Left cardiac atrium (tissue), 4 donors: ENCODE measurements around the gene DPH3. TPM values are rescaled to one million over a fixed set of nuclear protein-coding genes. Genes with fewer than 3 reads are reported as not detected.

Experiments
- ATAC-seq, 2 donors: fragments of 200-7000 bp; cut with Tn5 transposase; one replicate each; pipeline ENCODE4 v1.9.1; 2020; ENCODE audit warnings: mild to moderate bottlenecking in 2 of 2, moderate library complexity in 2 of 2
- DNase-seq: peaks from one replicate; pipeline ENCODE4 v3.0.0-alpha.2; 2020
- intact Hi-C, 2 donors: fragments of 100-400 bp; cut with DNase I; formaldehyde crosslinking; loops; one replicate each; pipeline versions ENCODE4 v1.14.1 to v1.15.1; 2022 to 2023
- total RNA-seq, 2 donors: library from RNA; stranded (reverse); fragmentation: NEBNext Ultra II Directional; extraction: Animal tissue kit (Norgen Biotek cat#: 25700); gene quantifications; one replicate each; pipeline ENCODE4 v1.2.1, GENCODE V29; 2021
- donor health status: DM: no; HTN: yes; CAD: no.
- donor health status: DM: no; HTN: yes; CAD: no; lungs with severe emphysema.
- donor health status: DM: yes; HTN: yes; CAD: no.
- donor health status: Dilated cardiomyopathy.

The DPH3 gene
- total RNA-seq, 2 donors from 2014 or later: 18.5 to 22.1 TPM

DNA sequence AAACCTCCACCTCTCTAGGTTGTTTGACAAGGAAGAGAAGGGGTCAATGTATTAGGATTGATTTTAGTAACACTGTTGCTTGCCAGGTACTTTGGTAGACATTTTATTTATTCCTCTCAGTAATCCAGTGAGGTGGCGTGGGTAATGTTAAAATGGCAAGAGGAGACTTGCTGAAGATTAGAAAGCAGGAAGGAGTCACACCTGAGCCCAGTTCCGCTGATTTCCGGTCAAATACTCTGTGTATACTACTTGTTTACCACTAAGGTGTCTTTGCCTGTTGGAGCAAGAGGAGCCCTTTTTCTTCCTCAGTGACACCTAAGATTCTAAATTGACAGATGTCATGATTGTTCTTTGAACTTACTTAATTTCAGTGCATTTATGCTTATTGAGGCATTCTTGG is 2.0 kb upstream of the DPH3 start:
- intact Hi-C loops: no loop called here
- no peak for ATAC-seq
- DNase-seq: no peak

DNA sequence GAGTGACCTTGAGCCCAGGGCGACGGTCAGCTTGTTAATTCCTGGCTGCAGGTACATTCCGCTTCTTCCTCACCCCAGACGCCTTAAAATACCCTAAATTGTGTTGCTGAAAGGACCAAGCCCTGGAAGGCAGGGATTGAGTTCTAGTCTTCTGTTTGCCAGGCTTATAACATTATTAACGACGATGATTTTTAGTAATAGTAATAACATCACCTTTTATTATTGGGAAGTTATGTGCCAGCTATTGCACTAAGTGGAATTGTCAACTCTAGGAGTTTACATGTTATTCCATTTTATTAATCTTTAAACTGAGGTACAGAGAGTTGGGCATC is 678 bp upstream of the DPH3 start:
- no peak for ATAC-seq
- intact Hi-C loops: no loop called here

DNA sequence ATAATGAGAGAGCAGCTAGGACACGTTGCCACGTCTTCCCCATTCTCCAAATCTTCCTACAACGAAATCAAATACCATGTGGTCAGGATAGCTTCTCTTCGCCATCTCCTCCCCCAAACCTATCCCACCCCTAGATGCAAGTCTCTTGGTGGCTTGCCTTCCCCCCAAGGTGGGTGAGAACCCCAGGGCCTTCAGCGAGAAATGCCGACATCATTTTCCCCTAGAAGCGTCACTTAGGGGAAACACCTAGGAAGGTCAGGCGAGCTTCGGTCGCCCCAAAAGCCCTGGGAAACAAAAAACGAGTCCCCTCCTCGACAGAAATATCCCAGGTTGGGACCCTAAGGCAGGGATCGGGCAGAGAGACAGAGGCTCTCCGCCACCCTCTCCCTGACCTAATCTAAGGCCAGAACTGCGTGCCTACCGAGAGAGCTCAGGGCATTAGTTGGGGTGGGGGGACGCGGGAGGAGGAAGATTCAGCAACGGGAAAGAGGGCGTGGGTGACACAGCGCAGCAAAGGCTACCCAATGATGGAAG is 502 bp downstream of the DPH3 start:
- no peak for ATAC-seq
- intact Hi-C loops: no loop called here
- DNase-seq: no peak

More for the DNA sequence above, 678 bp upstream of the DPH3 start:
- DNase-seq: no peak

DNA sequence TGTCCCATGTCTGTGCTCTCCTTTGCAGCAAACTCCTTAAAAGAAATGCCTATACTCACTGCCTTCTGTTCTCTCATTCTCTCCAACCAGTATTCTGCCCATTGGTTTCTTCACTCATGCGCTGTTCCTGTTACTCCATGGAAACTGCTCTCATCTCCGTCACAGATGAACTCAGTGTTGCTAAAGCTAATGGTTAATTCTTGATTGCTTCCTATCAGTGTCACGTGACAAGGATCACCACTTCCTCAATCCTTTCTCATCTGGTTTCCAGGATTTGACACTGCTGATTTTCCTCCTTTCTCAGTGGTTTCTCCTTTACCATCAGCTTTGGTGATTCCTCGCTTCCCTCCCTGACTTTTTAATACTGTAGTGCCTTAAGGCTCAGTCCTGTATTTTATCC is 2.6 kb downstream of the DPH3 start:
- intact Hi-C loops: no loop called here
- ATAC-seq (no peak), DNase-seq (no peak)

DNA sequence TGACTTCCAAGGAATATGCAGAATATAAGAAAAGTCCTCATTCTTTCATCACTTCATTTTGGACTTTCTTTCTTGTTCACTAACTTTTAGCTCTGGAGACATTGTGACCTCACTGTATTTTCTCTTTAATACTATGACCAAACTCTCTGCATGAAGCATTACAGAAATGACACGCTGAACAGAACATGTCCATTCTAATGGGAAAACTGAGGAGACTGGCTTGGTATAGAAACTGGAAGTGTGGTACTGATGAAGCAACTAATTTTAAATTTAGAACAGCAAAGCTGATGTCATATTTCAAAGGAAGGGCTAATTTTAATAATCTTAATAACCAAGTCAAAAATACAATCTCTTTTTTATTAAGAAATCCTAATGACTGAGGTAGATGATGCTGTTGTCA is 4.7 kb downstream of the DPH3 start:
- DNase-seq (no peak), ATAC-seq (no peak)
- intact Hi-C loops: no loop called here

DNA sequence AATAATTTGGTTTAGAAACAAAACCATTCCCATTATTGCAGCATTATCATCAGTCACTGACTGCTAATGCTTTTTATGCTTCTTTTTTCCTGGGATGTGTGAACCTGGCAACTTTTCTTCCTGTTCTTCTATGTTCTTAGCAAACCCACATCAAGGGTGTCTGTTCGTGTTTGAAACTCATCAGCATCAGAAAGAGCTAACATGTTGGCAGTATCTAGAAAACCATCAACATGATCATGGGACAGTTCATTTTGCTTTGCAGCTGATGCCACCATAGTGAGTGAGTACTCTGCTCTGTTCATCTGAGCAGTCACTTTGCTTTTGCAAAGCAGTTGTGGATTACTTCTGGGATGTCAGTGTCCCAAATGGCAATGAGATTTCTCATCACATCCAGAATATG is 5.9 kb downstream of the DPH3 start:
- ATAC-seq (no peak), DNase-seq (no peak)
- intact Hi-C loops: loop anchor here in 1 of 2 donors (5.0 kb wide), 1 partner anchor 402 kb away; no protein-coding TSS in a partner anchor

DNA sequence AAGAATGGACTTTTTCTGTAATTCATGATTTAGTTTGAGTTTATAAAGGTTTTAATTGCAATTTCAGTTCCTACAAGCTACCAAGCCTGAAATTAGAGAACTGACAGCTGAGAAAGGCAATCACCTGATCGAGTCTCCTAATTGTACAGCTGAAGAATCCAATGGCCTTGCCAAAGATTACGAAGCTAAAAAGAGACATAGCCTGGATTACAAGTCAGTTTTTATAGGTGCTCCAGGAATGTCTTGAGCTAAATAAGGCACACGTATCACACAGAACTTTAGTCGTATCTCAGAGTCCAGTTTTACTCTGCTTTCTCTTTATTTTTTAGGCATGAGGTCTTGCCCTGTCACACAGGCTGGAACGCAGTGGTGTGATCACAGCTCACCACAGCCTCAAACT is 6.6 kb downstream of the DPH3 start:
- intact Hi-C loops: loop anchor here in 1 of 2 donors (5.0 kb wide), 1 partner anchor 401 kb away; no protein-coding TSS in a partner anchor
- ATAC-seq (no peak), DNase-seq (no peak)

DNA sequence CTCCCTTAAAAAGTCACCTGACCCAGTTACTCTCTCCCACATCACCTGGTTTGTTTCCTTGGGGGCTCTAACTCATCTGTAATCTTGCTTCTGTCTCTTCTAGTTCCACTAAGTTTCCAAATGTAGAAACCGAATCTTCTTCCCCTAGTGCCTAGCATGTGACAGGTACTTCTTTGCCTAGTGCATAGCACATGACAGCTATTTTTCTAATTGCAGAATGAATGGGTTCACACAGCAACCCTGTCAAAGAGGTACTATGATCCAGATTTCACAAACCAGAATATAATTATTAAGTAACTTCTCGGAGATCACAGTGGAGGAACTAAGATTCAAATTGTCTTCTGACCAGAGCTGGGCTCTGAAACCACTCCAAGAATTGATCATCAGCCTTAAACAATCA is 7.4 kb downstream of the DPH3 start:
- ATAC-seq: no peak
- intact Hi-C loops: loop anchor here in 1 of 2 donors (5.0 kb wide), 1 partner anchor 400 kb away; no protein-coding TSS in a partner anchor
- no peak for DNase-seq

DNA sequence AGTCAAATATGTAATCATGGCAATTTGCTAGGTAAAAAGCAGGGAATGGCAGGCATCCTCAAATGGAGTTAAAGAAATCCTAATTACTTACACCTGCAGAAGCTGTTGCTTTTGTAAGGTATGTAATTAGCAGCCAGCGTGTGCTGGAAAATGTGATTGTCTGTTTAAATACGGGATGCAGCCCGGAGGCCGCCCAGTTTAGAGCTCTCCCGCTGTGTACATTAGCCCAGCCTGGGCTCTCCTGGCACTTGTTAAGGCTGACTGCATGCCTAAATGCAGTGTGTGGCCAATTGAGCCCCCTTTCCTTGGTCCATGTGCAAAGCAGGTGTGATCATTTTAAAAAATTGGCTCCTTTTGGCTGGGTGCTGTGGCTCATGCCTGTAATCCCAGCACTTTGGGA is 9.0 kb downstream of the DPH3 start:
- DNase-seq (no peak), ATAC-seq (no peak)
- intact Hi-C loops: loop anchor here in 1 of 2 donors (5.0 kb wide), 1 partner anchor 398 kb away; no protein-coding TSS in a partner anchor

DNA sequence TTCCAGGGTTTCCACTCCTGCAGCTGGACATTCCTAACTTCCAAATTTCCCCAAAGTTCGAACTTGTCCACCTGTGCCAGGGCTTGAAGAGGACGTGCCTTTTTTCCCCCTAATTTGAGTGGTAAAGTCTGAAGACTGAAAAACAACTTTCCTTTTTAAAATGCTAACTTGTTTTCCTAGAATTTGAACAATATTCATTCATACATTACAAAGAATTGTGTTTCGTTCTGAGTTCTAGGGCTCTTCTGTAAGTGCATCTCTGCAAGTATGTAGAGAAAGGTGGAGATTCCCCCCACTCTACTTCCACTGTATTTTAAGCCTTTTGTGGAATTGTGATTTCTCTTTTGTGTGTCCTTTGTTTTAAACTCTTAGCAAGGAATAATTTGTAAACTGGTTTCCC is 9.4 kb downstream of the DPH3 start:
- intact Hi-C loops: loop anchor here in 1 of 2 donors (5.0 kb wide), 1 partner anchor 398 kb away; no protein-coding TSS in a partner anchor
- ATAC-seq: no peak
- DNase-seq: no peak

DNA sequence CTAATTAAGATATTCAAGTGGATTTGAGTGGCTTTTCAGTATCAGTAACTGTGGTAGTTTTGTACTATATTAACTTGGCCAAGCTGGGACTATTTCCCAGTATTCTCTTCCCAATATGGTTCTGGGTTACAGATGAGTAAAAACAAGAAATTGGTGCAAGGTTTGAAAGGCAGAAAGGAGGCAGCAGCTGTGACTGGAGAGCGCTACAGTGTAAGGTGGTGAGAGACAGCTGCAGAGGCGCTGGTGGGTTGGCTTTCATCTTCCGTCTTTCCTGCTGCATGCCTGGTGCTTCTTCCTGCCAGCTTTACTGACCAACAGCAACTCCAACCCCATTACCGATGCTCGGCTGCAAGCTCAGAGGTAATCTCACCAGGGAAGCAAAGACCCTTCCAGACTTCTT is 9.8 kb downstream of the DPH3 start:
- no peak for DNase-seq
- ATAC-seq: no peak
- intact Hi-C loops: loop anchor here in 1 of 2 donors (5.0 kb wide), 1 partner anchor 398 kb away; no protein-coding TSS in a partner anchor

DNA sequence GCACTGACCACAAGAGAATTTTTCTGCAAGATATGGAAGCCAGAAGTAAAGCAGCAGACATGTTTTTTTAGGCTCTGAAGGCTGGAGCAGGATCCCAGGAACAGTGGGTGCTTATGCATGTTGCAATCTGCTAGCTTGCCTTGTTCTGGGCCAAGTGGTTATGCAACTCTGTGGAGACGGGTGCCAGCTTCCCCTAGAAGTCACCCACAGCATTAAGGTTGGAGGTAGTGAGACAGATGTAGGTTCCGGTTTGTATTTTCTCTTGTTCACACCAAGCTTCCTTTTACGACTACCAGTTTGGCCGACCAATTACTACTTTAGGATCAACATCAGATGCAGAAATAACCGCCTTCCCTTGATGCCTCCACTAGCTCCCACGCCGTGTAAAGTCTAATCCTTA is 11.1 kb downstream of the DPH3 start:
- peak; percentile 63 for DNase-seq
- ATAC-seq: peak; percentile 85 to 88

DNA sequence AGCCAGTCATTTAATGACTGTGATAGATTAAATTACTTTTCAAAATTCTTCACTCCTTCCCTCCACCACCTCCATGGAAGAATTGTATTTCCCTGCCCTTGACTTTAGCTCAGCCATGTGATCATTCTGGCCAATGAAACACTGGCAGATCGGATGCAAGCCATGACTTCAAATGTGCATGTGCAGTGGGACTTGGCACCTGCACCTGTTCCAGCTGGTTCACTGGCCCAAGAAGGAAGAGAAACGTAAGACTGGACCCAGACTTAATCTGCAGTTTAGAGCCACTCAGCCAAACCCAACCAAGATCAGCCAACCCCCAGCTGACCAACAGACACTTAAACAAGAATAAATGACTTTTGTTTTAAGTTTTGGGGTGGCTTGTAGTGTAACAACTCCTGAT is 11.8 kb downstream of the DPH3 start:
- intact Hi-C loops: no loop called here
- ATAC-seq (no peak), DNase-seq (no peak)

More for the DNA sequence above, 11.1 kb downstream of the DPH3 start:
- intact Hi-C loops: no loop called here

DNA sequence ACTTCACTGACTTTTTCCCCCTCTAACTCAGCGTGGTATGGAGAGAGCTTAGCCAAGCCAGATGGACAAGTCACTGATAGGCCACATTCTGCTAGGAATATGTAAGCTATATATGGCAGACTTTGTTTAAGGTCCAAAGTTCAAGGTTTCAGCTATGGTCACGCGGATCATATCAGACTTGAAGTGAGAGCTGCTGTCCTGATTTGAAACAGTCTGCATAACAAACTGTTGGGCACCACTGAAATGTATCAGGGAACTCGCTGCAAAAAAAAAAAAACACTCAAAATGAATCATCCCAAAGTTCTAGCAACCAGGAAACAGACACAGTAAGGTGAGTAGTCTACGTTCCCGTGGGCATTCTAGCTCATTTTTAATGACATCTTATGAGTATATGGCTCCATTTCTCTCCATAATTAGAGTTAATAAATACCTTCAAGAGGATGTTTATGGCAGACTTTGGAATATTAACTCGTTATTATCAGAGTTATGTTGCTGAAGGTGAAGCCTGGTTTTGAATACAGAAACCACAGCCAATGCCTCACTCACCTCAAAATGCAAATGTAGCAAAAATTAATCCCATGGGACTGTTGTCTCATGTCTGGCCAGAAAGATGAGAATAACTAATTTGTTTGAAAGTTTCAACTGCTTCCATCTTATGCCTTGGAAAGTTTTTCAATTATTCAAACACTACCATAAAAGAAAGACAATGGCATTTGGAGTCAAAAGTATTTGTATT is 12.3 kb downstream of the DPH3 start:
- intact Hi-C loops: no loop called here
- DNase-seq: no peak
- ATAC-seq: no peak

DNA sequence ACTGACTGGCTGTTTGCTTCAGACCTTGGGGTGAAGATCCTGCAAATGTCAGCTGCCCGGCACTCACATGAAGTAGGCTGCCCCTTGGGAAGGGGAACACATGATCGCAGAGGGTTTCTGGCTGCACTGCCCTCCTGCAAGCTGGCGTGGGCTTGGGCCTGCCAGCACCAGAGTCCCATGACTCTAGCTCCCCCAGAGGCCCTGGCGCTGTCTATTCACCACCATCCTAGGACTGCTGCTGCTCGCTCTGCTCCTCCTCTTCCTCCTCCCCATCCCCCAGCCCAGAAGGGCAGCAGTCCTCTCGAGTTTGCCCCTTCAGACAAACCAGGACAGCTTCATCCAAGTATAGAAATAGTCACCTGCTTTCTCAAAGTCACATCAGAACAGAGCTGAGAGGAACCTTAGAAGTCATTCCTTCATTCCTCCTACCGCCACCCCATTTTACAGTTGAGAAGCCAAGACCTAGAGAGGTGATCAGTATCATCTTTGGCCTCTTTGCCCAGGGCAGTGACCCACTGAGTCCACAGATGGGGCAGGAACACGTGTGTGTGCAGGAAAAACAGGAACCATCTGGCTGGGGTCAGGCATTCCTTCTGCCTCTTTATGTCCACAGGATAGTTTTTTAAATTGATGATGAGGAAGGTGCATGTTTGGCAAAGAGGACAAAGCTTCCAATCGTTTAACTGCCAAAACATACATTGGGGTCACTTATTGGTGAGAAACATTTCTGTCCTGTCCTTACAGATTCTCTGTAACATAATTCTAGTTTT is 13.2 kb downstream of the DPH3 start:
- intact Hi-C loops: no loop called here
- DNase-seq (no peak), ATAC-seq (no peak)

DNA sequence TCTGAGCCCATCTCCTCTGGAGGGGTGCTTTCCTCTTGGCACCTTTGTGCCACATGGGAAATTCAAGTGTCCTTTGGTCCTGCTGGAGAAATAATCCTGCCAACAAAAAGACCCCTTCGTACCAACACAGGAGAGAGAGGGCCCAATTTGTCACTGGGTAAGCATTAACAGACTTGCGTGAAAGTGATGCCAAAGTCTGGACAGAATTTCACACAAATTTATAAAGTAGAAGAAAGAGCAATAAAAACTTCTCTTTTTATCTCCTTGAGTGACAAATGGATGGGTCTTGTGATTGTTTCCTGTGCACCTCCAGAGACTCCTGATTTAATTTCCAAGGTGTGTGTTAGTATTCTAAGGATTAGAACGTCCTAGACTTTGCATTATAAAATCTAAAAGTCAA is 14.9 kb downstream of the DPH3 start:
- intact Hi-C loops: loop anchor here (5.0 to 10.0 kb wide), 3 partner anchors 73 to 625 kb away; no protein-coding TSS in a partner anchor

DNA sequence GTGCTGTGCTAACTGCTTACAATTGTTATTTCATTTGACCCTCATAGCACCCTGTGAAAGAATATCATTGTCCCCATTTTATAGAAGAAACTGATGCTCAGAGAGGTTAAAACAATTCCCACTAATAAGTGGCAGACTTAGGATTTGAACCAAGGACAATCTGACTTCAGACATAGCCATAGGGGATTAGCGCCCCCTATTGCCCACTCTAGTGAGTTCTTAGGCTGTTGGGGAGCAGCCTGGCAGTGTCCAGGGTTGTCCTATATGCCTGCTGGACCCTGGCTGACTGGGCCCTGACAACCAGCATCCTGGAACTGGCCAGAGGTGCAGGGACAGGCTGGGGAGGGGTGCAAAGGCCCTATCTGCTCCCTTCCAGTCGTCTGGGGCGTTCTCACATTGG is 15.4 kb downstream of the DPH3 start:
- no peak for DNase-seq
- intact Hi-C loops: loop anchor here (5.0 to 10.0 kb wide), 3 partner anchors 72 to 625 kb away; no protein-coding TSS in a partner anchor
- no peak for ATAC-seq

More for the DNA sequence above, 14.9 kb downstream of the DPH3 start:
- ATAC-seq (no peak), DNase-seq (no peak)

DNA sequence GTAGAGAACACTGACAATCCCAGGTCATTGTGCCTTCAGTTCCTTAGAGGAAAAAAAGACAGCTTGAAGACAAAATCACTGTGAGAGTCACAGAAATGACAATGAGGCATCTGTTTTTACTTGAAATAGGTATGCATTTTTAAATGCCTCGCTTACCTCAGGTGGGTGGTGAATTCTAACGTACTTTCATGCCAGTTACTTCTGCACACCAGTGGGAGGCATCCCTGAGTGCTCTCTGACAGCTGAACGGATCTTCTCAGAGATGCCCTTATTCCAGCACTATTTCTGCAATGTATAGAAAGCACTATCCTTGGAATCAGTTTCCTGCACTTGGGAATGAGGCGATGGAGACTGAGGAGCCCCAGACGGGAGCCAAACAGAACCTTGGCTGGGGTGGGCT is 16.2 kb downstream of the DPH3 start:
- DNase-seq (no peak), ATAC-seq (no peak)
- intact Hi-C loops: loop anchor here (5.0 to 10.0 kb wide), 3 partner anchors 71 to 624 kb away; no protein-coding TSS in a partner anchor

DNA sequence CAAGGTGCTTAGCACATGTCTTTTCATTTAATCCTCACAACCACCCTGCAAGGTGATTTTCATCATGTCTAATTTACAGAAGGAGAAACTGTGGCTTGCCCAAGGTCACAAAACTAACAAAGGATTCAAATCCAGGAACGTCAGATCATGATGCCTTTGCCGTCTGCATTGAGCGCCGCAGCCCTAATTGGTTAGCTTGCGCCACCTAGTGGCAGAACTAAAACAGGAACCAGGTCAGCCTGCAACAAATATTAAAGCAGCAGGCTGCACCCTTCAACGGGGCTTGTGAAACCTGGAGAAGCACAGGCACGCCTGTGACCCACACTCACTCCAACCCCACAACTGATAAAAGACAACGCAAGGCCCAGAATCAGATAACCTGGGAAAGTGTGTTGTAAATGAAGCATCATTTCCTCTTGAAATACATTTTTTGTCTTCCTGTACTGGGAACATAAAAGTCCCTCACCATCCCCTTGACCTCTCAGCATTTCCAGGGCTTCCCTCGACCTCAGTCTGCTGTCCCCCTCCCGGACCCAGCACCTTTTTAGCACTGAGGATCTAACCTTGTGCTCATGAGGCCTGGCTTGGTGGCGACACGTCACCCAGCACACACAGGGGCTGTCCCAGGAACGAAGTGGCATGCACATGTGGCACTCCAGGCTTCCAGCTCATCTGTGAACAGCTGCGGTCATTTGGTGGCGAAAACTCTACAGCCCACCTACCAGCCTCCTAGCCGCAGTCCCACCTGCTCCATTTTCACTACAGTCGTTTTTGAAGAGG is 17.3 kb downstream of the DPH3 start:
- intact Hi-C loops: loop anchor here (1.0 to 10.0 kb wide), 4 partner anchors 70 to 623 kb away; no protein-coding TSS in a partner anchor
- peak; percentile 58 to 68 for ATAC-seq

More for the DNA sequence above, 17.3 kb downstream of the DPH3 start:
- DNase-seq: peak; percentile 79
